OCI-LY7 (cell line): Measurements from ENCODE around the gene CYTIP.

Experiments
- EZH2phosphoT487 ChIP-seq: fragments of 200-600 bp; sonication (generic); IDR thresholded peaks from 2 replicates; pipeline ENCODE4 v1.6.1; 2018; ENCODE audit warnings: low read depth, borderline replicate concordance, mild to moderate bottlenecking, mixed run types, antibody characterized with exemption, low read length, moderate library complexity, mixed read lengths
- TF ChIP-seq, protein P1 (sequence below): fragments of 200-600 bp; sonication (generic); conservative IDR thresholded peaks from 2 replicates; pipeline ENCODE4 v1.5.1; 2014; ENCODE audit warnings: mild to moderate bottlenecking, antibody characterized with exemption, low read length, moderate library complexity, mixed read lengths

GRCh38 chr2:157421964-157422363 is 21.9 kb downstream of the CYTIP start:
- TF ChIP-seq, protein P1, sequence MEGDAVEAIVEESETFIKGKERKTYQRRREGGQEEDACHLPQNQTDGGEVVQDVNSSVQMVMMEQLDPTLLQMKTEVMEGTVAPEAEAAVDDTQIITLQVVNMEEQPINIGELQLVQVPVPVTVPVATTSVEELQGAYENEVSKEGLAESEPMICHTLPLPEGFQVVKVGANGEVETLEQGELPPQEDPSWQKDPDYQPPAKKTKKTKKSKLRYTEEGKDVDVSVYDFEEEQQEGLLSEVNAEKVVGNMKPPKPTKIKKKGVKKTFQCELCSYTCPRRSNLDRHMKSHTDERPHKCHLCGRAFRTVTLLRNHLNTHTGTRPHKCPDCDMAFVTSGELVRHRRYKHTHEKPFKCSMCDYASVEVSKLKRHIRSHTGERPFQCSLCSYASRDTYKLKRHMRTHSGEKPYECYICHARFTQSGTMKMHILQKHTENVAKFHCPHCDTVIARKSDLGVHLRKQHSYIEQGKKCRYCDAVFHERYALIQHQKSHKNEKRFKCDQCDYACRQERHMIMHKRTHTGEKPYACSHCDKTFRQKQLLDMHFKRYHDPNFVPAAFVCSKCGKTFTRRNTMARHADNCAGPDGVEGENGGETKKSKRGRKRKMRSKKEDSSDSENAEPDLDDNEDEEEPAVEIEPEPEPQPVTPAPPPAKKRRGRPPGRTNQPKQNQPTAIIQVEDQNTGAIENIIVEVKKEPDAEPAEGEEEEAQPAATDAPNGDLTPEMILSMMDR = no peak
- TF ChIP-seq EZH2phosphoT487 = no peak
